ENCODE data around the gene CAMK1D. TPM values are rescaled to one million over a fixed set of nuclear protein-coding genes. Genes with fewer than 3 reads are reported as not detected.

The CAMK1D gene
- polyA plus RNA-seq, 1 experiment = 8.2 TPM

- POLR2A ChIA-PET = no interaction called here
- H3K27me3 ChIP-seq (ENCODE audit: control insufficient read depth, insufficient read depth, low read length) = no peaks in the 10 kb centered on the region
- no peak overlapping the region for H3K4me3 ChIP-seq (ENCODE audit: low read depth, low read length)
- no peak for DNase-seq (ENCODE audit: low read depth, low spot score)
- no peaks in the 10 kb centered on the region; the same call in 1 of the 2 replicates for H3K9me3 ChIP-seq (ENCODE audit: control insufficient read depth, insufficient read depth, low read length)
- TF ChIP-seq CTCF (IDR thresholded peaks at IDR 0.05; ENCODE audit: low read depth, low read length) = no peak
- CTCF ChIA-PET = interaction anchor here (1.0 kb wide), 1 partner anchor 11 kb away, joined by 4 read pairs; no protein-coding TSS in a partner anchor
- H3K27ac ChIP-seq (ENCODE audit: low read depth, low read length) = no peak overlapping the region
Observed at GRCh38 chr10:12699781-12700556, 350.6 kb downstream of the CAMK1D start.

- H3K4me3 ChIP-seq (ENCODE audit: low read depth, low read length) = no peak overlapping the region
- no peak overlapping the region for H3K27ac ChIP-seq (ENCODE audit: low read depth, low read length)
- H3K9me3 ChIP-seq (ENCODE audit: control insufficient read depth, insufficient read depth, low read length) = no peaks in the 10 kb centered on the region; the same call in 1 of the 2 replicates
- no peaks in the 10 kb centered on the region for H3K27me3 ChIP-seq (ENCODE audit: control insufficient read depth, insufficient read depth, low read length)
- TF ChIP-seq CTCF (IDR thresholded peaks at IDR 0.05; ENCODE audit: low read depth, low read length) = no peak
- DNase-seq (ENCODE audit: low read depth, low spot score) = no peak
- ChIA-PET POLR2A (no interaction called here), CTCF (interaction anchor here (1.0 kb wide), 1 partner anchor 11 kb away, joined by 4 read pairs; no protein-coding TSS in a partner anchor)
Observed at GRCh38 chr10:12700557-12700874, 351.2 kb downstream of the CAMK1D start.

- H3K27ac ChIP-seq (ENCODE audit: low read depth, low read length) = no peak overlapping the region
- no peak for DNase-seq (ENCODE audit: low read depth, low spot score)
- ChIA-PET CTCF (interaction anchor here (0.5 to 2.4 kb wide), 5 partner anchors 10 to 398 kb away, joined by 3 to 18 read pairs (median 4); partner anchors contain the start of gene OPTN), POLR2A (no interaction called here)
- H3K9me3 ChIP-seq (ENCODE audit: control insufficient read depth, insufficient read depth, low read length) = no peaks in the 10 kb centered on the region; the same call in 1 of the 2 replicates
- TF ChIP-seq CTCF (IDR thresholded peaks at IDR 0.05; ENCODE audit: low read depth, low read length) = no peak
- no peak overlapping the region for H3K4me3 ChIP-seq (ENCODE audit: low read depth, low read length)
- H3K27me3 ChIP-seq (ENCODE audit: control insufficient read depth, insufficient read depth, low read length) = no peaks in the 10 kb centered on the region
Observed at GRCh38 chr10:12701696-12702095, 352.3 kb downstream of the CAMK1D start.

GRCh38 chr10:12702215-12702770 lies 352.9 kb downstream of the CAMK1D start:
- no peak for DNase-seq (ENCODE audit: low read depth, low spot score)
- no peak for TF ChIP-seq CTCF (IDR thresholded peaks at IDR 0.05; ENCODE audit: low read depth, low read length)
- H3K4me3 ChIP-seq (ENCODE audit: low read depth, low read length) = no peak overlapping the region
- CTCF ChIA-PET = interaction anchor here (0.7 to 2.4 kb wide), 4 partner anchors 10 to 397 kb away, joined by 3 to 18 read pairs (median 4); partner anchors contain the start of gene OPTN
- POLR2A ChIA-PET = interaction anchor here (0.5 kb wide), 1 partner anchor 421 kb away, joined by 7 read pairs; no protein-coding TSS in a partner anchor
- no peak overlapping the region for H3K27ac ChIP-seq (ENCODE audit: low read depth, low read length)
- H3K9me3 ChIP-seq (ENCODE audit: control insufficient read depth, insufficient read depth, low read length) = no peaks in the 10 kb centered on the region; the same call in 1 of the 2 replicates
- no peaks in the 10 kb centered on the region for H3K27me3 ChIP-seq (ENCODE audit: control insufficient read depth, insufficient read depth, low read length)

GRCh38 chr10:12703126-12703525 lies 353.8 kb downstream of the CAMK1D start:
- H3K9me3 ChIP-seq (ENCODE audit: control insufficient read depth, insufficient read depth, low read length) = no peaks in the 10 kb centered on the region; the same call in 1 of the 2 replicates
- H3K4me3 ChIP-seq (ENCODE audit: low read depth, low read length) = no peak overlapping the region
- H3K27ac ChIP-seq (ENCODE audit: low read depth, low read length) = peak overlapping the region; percentile 54
- no peaks in the 10 kb centered on the region for H3K27me3 ChIP-seq (ENCODE audit: control insufficient read depth, insufficient read depth, low read length)
- POLR2A ChIA-PET = no interaction called here
- DNase-seq (ENCODE audit: low read depth, low spot score) = no peak
- CTCF ChIA-PET = interaction anchor here (1.0 to 2.4 kb wide), 3 partner anchors 9 to 439 kb away, joined by 3 to 18 read pairs (median 5); no protein-coding TSS in a partner anchor
- TF ChIP-seq CTCF (IDR thresholded peaks at IDR 0.05; ENCODE audit: low read depth, low read length) = no peak

Measured in AG04450 (cell line).